H9 (cell line): ENCODE measurements around the gene KIAA0825. TPM values are rescaled to one million over a fixed set of nuclear protein-coding genes. Genes with fewer than 3 reads are reported as not detected.

Source experiments
- DNase-seq: peaks from one replicate; pipeline ENCODE4 v3.0.0-alpha.2; 2017
- H2AFZ ChIP-seq: one replicate; pipeline ENCODE4 v1.6.1; 2013; ENCODE audit warnings: mild to moderate bottlenecking, low read length, control low read depth, moderate library complexity
- H2AK5ac ChIP-seq: 2 replicates; pipeline ENCODE4 v1.6.1; 2013; ENCODE audit warnings: low read length, control low read depth, mixed read lengths; ENCODE audit not compliant: insufficient read length
- H2BK120ac ChIP-seq: one replicate; pipeline ENCODE4 v1.6.1; 2013; ENCODE audit warnings: low read depth, mild to moderate bottlenecking, low read length, control low read depth, inconsistent platforms; ENCODE audit not compliant: poor library complexity, severe bottlenecking
- H2BK12ac ChIP-seq: 2 replicates; pipeline ENCODE4 v1.6.1; 2013; ENCODE audit warnings: low read length, control low read depth, mixed read lengths, low read depth; ENCODE audit not compliant: insufficient read length
- H2BK15ac ChIP-seq: 2 replicates; pipeline ENCODE4 v1.6.1; 2013; ENCODE audit warnings: low read depth, low read length, control low read depth
- H2BK20ac ChIP-seq: one replicate; pipeline ENCODE4 v1.6.1; 2013; ENCODE audit warnings: low read depth, mild to moderate bottlenecking, low read length, control low read depth, inconsistent platforms; ENCODE audit not compliant: poor library complexity, severe bottlenecking
- H2BK5ac ChIP-seq: 2 replicates; pipeline ENCODE4 v1.6.1; 2013; ENCODE audit warnings: low read length, control low read depth, mixed read lengths; ENCODE audit not compliant: insufficient read length
- H3K14ac ChIP-seq: 2 replicates; pipeline ENCODE4 v1.6.1; 2013; ENCODE audit warnings: low read length, control low read depth; ENCODE audit not compliant: insufficient read depth
- H3K18ac ChIP-seq: 2 replicates; pipeline ENCODE4 v1.6.1; 2013; ENCODE audit warnings: low read depth, mild to moderate bottlenecking, mixed read lengths, low read length, control low read depth; ENCODE audit not compliant: insufficient read length
- H3K23ac ChIP-seq: 2 replicates; pipeline ENCODE4 v1.6.1; 2013; ENCODE audit warnings: low read length, control low read depth, mixed read lengths, low read depth; ENCODE audit not compliant: insufficient read length
- H3K23me2 ChIP-seq: 2 replicates; pipeline ENCODE4 v1.6.1; 2013; ENCODE audit warnings: low read depth, mild to moderate bottlenecking, mixed read lengths, low read length, control low read depth; ENCODE audit not compliant: insufficient read length, poor library complexity, severe bottlenecking
- H3K27ac ChIP-seq: 2 replicates; pipeline ENCODE4 v1.5.1; 2013; ENCODE audit warnings: low read length, control low read depth, mixed read lengths, low read depth; ENCODE audit not compliant: insufficient read length
- H3K27me3 ChIP-seq: 2 replicates; pipeline ENCODE4 v1.6.1; 2013; ENCODE audit warnings: low read length, control low read depth, inconsistent platforms; ENCODE audit not compliant: insufficient read depth
- H3K4ac ChIP-seq: 2 replicates; pipeline ENCODE4 v1.6.1; 2013; ENCODE audit warnings: low read depth, mild to moderate bottlenecking, control low read depth, inconsistent platforms, low read length, moderate library complexity
- H3K4me1 ChIP-seq: 2 replicates; pipeline ENCODE4 v1.6.1; 2013; ENCODE audit warnings: low read length, control low read depth, inconsistent platforms; ENCODE audit not compliant: insufficient read depth
- H3K4me2 ChIP-seq: 2 replicates; pipeline ENCODE4 v1.6.1; 2013; ENCODE audit warnings: low read length, control low read depth, mixed read lengths; ENCODE audit not compliant: insufficient read length, insufficient read depth
- H3K56ac ChIP-seq: 2 replicates; pipeline ENCODE4 v1.6.1; 2013; ENCODE audit warnings: low read depth, mild to moderate bottlenecking, mixed read lengths, low read length, control low read depth; ENCODE audit not compliant: insufficient read length
- H3K79me1 ChIP-seq: 2 replicates; pipeline ENCODE4 v1.6.1; 2013; ENCODE audit warnings: low read depth, mild to moderate bottlenecking, moderate library complexity, low read length, control low read depth, inconsistent platforms; ENCODE audit not compliant: insufficient read depth, poor library complexity, severe bottlenecking
- H3K79me2 ChIP-seq: 2 replicates; pipeline ENCODE4 v1.6.1; 2013; ENCODE audit warnings: low read length, control low read depth, inconsistent platforms; ENCODE audit not compliant: insufficient read depth
- H3K9ac ChIP-seq: 2 replicates; pipeline ENCODE4 v1.6.1; 2013; ENCODE audit warnings: low read length, control low read depth, mixed read lengths; ENCODE audit not compliant: insufficient read length; ENCODE audit errors: extremely low read depth
- H3K9me3 ChIP-seq: one replicate; pipeline ENCODE4 v1.6.1; 2013; ENCODE audit warnings: low read depth, low read length, inconsistent platforms; ENCODE audit not compliant: control insufficient read depth
- H3T11ph ChIP-seq: one replicate; pipeline ENCODE4 v1.6.1; 2013; ENCODE audit warnings: mild to moderate bottlenecking, low read length, control low read depth, inconsistent platforms
- H4K20me1 ChIP-seq: one replicate; pipeline ENCODE4 v1.6.1; 2013; ENCODE audit not compliant: control insufficient read depth, insufficient read length, insufficient read depth
- H4K5ac ChIP-seq: 2 replicates; pipeline ENCODE4 v1.6.1; 2013; ENCODE audit warnings: low read depth, mild to moderate bottlenecking, mixed read lengths, low read length, control low read depth; ENCODE audit not compliant: insufficient read length
- H4K8ac ChIP-seq: replicated peaks from 2 replicates; pipeline ENCODE4 v1.6.1; 2013; ENCODE audit warnings: low read length, control low read depth, mixed read lengths, low read depth; ENCODE audit not compliant: insufficient read length
- H4K91ac ChIP-seq: 2 replicates; pipeline ENCODE4 v1.6.1; 2013; ENCODE audit warnings: low read depth, mild to moderate bottlenecking, moderate library complexity, mixed read lengths, low read length, control low read depth; ENCODE audit not compliant: insufficient read length
- H3K27ac Mint-ChIP-seq, 3 experiments: 2 replicates in 2 of 3; 3 replicates in 1 of 3; pipeline ENCODE4 v1.8.0; 2020 to 2021; ENCODE audit warnings: mixed read lengths in 3 of 3, mild to moderate bottlenecking in 1 of 3, moderate library complexity in 1 of 3
- H3K27me3 Mint-ChIP-seq: 2 replicates; pipeline ENCODE4 v1.8.0; 2021; ENCODE audit warnings: low read depth, mild to moderate bottlenecking, moderate library complexity, mixed read lengths
- H3K36me3 Mint-ChIP-seq, 3 experiments: 2 replicates in 2 of 3; 3 replicates in 1 of 3; pipeline ENCODE4 v1.8.0; 2020 to 2021; ENCODE audit warnings: low read depth in 3 of 3, mixed read lengths in 3 of 3; ENCODE audit not compliant: insufficient read depth in 1 of 3
- H3K4me1 Mint-ChIP-seq, 2 experiments: 2 replicates each; pipeline ENCODE4 v1.8.0; 2020; ENCODE audit warnings: mixed read lengths in 2 of 2
- H3K4me3 Mint-ChIP-seq, 2 experiments: 2 replicates in 1 of 2; 3 replicates in 1 of 2; pipeline ENCODE4 v1.8.0; 2020 to 2021; ENCODE audit warnings: mild to moderate bottlenecking in 2 of 2, mixed read lengths in 2 of 2, moderate library complexity in 1 of 2
- H3K9me3 Mint-ChIP-seq, 2 experiments: 2 replicates in 1 of 2; 3 replicates in 1 of 2; pipeline ENCODE4 v1.8.0; 2020; ENCODE audit warnings: mild to moderate bottlenecking in 2 of 2, mixed read lengths in 2 of 2, moderate library complexity in 1 of 2
- CTCF ChIP-seq: fragments of 200-600 bp; sonication (generic); conservative IDR thresholded peaks from 3 replicates; pipeline ENCODE4 v1.8.0; 2021; ENCODE audit warnings: antibody characterized with exemption, mild to moderate bottlenecking
- WGBS: extraction: QIAGEN DNeasy Blood & Tissue Kit; methylation state at CpG from one replicate; pipeline ENCODE4 v1.1.7; 2013; ENCODE audit warnings: missing lambda C conversion rate, low lambda C conversion rate, mixed read lengths; ENCODE audit not compliant: insufficient read length; ENCODE audit errors: extremely low coverage; 5-methylcytosine and 5-hydroxymethylcytosine counted together
- total RNA-seq: library from RNA; stranded (reverse); gene quantifications from 2 replicates; pipeline ENCODE4 v1.2.1, GENCODE V29; 2021

The KIAA0825 gene
- total RNA-seq, 1 experiment from 2014 or later: 1.8 TPM

GRCh38 chr5:94526706-94527105 is 91.7 kb downstream of the KIAA0825 start:
- no peak for DNase-seq
- Histone ChIP-seq H2BK20ac (no peak overlapping the region), H2AFZ (no peak overlapping the region), H3K23ac (no peak overlapping the region), H3K14ac (no peak overlapping the region), H3K27me3 (no peaks in the 10 kb centered on the region; the same call in 1 of the 2 replicates), H2BK120ac (no peak overlapping the region), H4K91ac (no peak overlapping the region), H3K9ac (no peak overlapping the region), H3K9me3 (no peaks in the 10 kb centered on the region), H3K4me1 (no peaks in the 10 kb centered on the region), H3K18ac (no peak overlapping the region), H4K8ac (no peak overlapping the region), H3K79me2 (no peaks in the 10 kb centered on the region), H2BK15ac (no peak overlapping the region), H3K4me2 (no peak overlapping the region), H3K4ac (no peak overlapping the region), H3K27ac (no peak overlapping the region), H3T11ph (no peak overlapping the region), H2BK12ac (no peak overlapping the region), H3K79me1 (no peaks in the 10 kb centered on the region), H2AK5ac (no peak overlapping the region), H4K5ac (no peak overlapping the region), H3K23me2 (no peaks in the 10 kb centered on the region), H2BK5ac (no peak overlapping the region), H3K56ac (no peak overlapping the region), H4K20me1 (no peaks in the 10 kb centered on the region)
- Mint-ChIP-seq H3K4me1 (peaks cover 6 to 7% of the 10 kb centered on the region in 2 experiments), H3K4me3 (no peak overlapping the region), H3K9me3 (no peaks in the 10 kb centered on the region), H3K27me3 (no peaks in the 10 kb centered on the region), H3K27ac (no peak overlapping the region), H3K36me3 (no peaks in the 10 kb centered on the region)
- WGBS: no CpG with 5 or more reads among the region's 2 CpGs
- TF ChIP-seq CTCF: no peak
